Esophagus muscularis mucosa (tissue), 4 donors: Measurements from ENCODE around the gene SREBF1. TPM values are rescaled to one million over a fixed set of nuclear protein-coding genes. Genes with fewer than 3 reads are reported as not detected.
A peak's percentile ranks its signal among the peaks of the same experiment; 100 is the strongest.

Experiments used
- DNase-seq: peaks from one replicate; pipeline ENCODE4 v3.0.0-alpha.2; 2017; ENCODE audit errors: extremely low spot score
- H3K27ac ChIP-seq, 4 donors: fragments of 200-600 bp; sonication (generic); replicated peaks in 1 of 4; 1 replicate in 3 of 4; 2 replicates in 1 of 4; pipeline ENCODE4 v1.5.1; 2016 to 2019; ENCODE audit warnings: mild to moderate bottlenecking in 1 of 4
- H3K27me3 ChIP-seq, 4 donors: fragments of 200-600 bp; sonication (generic); one replicate each; pipeline versions ENCODE4 v1.5.1 to v1.6.0; 2016 to 2019
- H3K36me3 ChIP-seq, 4 donors: fragments of 200-600 bp; sonication (generic); one replicate each; pipeline ENCODE4 v1.5.1; 2016 to 2019
- H3K4me1 ChIP-seq, 4 donors: fragments of 200-600 bp; sonication (generic); one replicate each; pipeline ENCODE4 v1.5.1; 2016 to 2019
- H3K4me3 ChIP-seq, 4 donors: fragments of 200-600 bp; sonication (generic); 1 replicate in 2 of 4; 2 replicates in 2 of 4; pipeline ENCODE4 v1.5.1; 2016 to 2019; ENCODE audit warnings: mild to moderate bottlenecking in 4 of 4, moderate library complexity in 1 of 4
- H3K9me3 ChIP-seq, 4 donors: fragments of 200-600 bp; sonication (generic); 1 replicate in 3 of 4; 2 replicates in 1 of 4; pipeline ENCODE4 v1.5.1; 2016 to 2019
- EP300 ChIP-seq: sonication (generic); formaldehyde crosslinking; IDR thresholded peaks from one replicate; pipeline ENCODE4 v1.6.1; 2017; ENCODE audit warnings: antibody characterized with exemption
- POLR2A ChIP-seq: fragments of 450-650 bp; IDR thresholded peaks from one replicate; pipeline ENCODE4 v1.6.1; 2017; ENCODE audit warnings: antibody characterized with exemption, moderate library complexity, mild to moderate bottlenecking, low read depth
- POLR2AphosphoS5 ChIP-seq, 2 donors: sonication (generic); formaldehyde crosslinking; IDR thresholded peaks; one replicate each; pipeline ENCODE4 v1.6.1; 2017; ENCODE audit warnings: antibody characterized with exemption in 2 of 2
- WGBS: methylation state at CpG from one replicate; pipeline ENCODE4 v1.1.5; 2018; 5-methylcytosine and 5-hydroxymethylcytosine counted together
- intact Hi-C: fragments of 100-400 bp; cut with DNase I; formaldehyde crosslinking; loops from one replicate; pipeline ENCODE4 v1.15.1; 2023
- total RNA-seq, 4 donors: library from RNA; depleted of rRNA; stranded (reverse); fragments of >200 nt; gene quantifications; one replicate each; pipeline versions ENCODE4 v1.1.0 to v1.2.1, GENCODE V29; 2016
- TF ChIP-seq, protein P1 (sequence below), 3 experiments: fragments of 200-600 bp in 2 of 3; fragments of 450-650 bp in 1 of 3; sonication (generic) in 2 of 3; IDR thresholded peaks; one replicate each; pipeline ENCODE4 v1.5.1; 2017 to 2019; ENCODE audit warnings: antibody characterized with exemption in 3 of 3, mild to moderate bottlenecking in 2 of 3, moderate library complexity in 1 of 3

Gene SREBF1
- total RNA-seq, 4 donors from 2014 or later: 28.1 to 62.6 (median 39.7) TPM

DNA sequence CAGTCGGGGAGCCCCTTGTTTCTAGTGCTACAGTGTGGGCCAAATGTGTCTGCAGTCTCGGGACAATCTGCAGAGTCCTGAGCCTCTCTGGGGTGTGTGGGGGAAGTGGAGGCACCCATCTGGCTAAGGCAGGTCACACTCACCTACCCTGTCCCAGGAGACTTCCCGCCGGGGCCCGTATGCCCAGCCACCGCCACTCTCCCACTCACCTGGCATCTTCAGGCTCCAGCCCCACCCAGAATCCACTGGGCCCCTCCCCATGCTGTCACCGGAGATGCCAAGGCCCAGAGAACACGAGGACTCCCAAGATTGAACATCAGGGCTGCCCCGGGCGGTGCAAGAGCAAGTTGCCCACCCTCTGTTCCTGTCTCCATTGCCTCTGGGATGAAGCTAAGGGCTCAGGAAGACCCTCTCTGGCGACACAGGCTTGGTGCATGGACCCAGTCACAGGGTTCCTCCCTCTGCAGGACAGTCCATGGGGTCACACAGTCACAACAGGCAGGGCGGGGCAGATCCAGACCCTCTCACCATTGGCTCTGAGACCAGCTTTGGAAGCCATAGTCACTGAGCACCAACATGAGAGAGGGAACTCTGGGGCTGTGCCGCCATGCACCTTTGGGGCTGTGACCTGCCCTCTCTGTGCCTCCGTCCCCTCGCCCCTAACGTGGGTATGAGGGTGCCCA, 38.1 kb downstream of the SREBF1 start:
- H3K4me1 ChIP-seq: peaks cover 6 to 52% (median 32%) of the 10 kb centered on the region in 4 donors
- no peak for TF ChIP-seq POLR2A
- no peak for TF ChIP-seq POLR2AphosphoS5 (IDR thresholded peaks at IDR 0.05)
- TF ChIP-seq, protein P1, sequence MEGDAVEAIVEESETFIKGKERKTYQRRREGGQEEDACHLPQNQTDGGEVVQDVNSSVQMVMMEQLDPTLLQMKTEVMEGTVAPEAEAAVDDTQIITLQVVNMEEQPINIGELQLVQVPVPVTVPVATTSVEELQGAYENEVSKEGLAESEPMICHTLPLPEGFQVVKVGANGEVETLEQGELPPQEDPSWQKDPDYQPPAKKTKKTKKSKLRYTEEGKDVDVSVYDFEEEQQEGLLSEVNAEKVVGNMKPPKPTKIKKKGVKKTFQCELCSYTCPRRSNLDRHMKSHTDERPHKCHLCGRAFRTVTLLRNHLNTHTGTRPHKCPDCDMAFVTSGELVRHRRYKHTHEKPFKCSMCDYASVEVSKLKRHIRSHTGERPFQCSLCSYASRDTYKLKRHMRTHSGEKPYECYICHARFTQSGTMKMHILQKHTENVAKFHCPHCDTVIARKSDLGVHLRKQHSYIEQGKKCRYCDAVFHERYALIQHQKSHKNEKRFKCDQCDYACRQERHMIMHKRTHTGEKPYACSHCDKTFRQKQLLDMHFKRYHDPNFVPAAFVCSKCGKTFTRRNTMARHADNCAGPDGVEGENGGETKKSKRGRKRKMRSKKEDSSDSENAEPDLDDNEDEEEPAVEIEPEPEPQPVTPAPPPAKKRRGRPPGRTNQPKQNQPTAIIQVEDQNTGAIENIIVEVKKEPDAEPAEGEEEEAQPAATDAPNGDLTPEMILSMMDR (IDR thresholded peaks at IDR 0.05): no peak
- TF ChIP-seq EP300: no peak
- H3K4me3 ChIP-seq: no peak overlapping the region
- peaks cover 7 to 77% (median 65%) of the 10 kb centered on the region in 4 donors for H3K36me3 ChIP-seq
- no peaks in the 10 kb centered on the region for H3K27me3 ChIP-seq
- no peak overlapping the region for H3K27ac ChIP-seq
- DNase-seq: no peak
- WGBS: 96% methylated on average over 4 of the region's 16 CpGs
- no peaks in the 10 kb centered on the region for H3K9me3 ChIP-seq
- intact Hi-C loops: no loop called here

DNA sequence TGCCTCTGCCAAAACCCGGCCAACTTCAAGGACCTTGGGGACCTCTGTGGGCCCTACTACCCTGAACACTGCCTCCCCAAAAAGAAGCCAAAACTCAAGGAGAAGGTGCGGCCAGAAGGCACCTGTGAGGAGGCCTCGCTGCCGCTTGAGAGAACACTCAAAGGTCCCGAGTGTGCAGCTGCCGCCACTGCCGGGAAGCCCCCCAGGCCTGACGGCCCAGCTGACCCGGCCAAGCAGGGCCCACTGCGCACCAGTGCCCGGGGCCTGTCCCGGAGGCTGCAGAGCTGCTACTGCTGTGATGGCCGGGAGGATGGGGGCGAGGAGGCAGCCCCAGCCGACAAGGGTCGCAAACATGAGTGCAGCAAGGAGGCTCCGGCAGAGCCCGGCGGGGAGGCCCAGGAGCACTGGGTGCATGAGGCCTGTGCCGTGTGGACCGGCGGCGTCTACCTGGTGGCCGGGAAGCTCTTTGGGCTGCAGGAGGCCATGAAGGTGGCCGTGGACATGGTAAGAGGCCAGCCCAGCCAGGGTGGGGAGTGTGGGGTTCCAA, 38.7 kb downstream of the SREBF1 start:
- Histone ChIP-seq H3K4me1 (peaks cover 12 to 58% (median 39%) of the 10 kb centered on the region in 4 donors), H3K27me3 (no peaks in the 10 kb centered on the region), H3K4me3 (no peak overlapping the region), H3K9me3 (no peaks in the 10 kb centered on the region), H3K27ac (no peak overlapping the region), H3K36me3 (peaks cover 7 to 76% (median 63%) of the 10 kb centered on the region in 4 donors)
- TF ChIP-seq POLR2A: no peak
- no peak for TF ChIP-seq EP300
- TF ChIP-seq, protein P1 (IDR thresholded peaks at IDR 0.05): no peak
- TF ChIP-seq POLR2AphosphoS5 (IDR thresholded peaks at IDR 0.05): no peak
- WGBS: 94% methylated on average over 14 of the region's 25 CpGs
- intact Hi-C loops: no loop called here
- DNase-seq: no peak

DNA sequence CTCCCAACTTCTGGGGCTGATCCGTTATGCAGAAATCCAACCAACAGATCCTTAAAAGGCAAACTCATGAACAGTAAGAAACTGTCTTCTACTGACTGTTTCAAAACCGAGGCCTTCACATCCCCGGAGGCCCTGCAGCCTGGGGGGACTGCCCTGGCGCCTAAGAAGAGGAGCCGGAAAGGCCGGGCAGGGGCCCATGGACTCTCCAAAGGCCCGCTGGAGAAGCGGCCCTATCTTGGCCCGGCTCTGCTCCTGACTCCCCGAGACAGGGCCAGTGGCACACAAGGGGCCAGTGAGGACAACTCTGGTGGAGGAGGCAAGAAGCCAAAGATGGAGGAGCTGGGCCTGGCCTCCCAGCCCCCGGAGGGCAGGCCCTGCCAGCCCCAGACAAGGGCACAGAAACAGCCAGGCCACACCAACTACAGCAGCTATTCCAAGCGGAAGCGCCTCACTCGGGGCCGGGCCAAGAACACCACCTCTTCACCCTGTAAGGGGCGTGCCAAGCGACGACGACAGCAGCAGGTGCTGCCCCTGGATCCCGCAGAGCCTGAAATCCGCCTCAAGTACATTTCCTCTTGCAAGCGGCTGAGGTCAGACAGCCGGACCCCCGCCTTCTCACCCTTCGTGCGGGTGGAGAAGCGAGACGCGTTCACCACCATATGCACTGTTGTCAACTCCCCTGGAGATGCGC, 39.5 kb downstream of the SREBF1 start:
- Histone ChIP-seq H3K4me1 (peaks cover 20 to 66% (median 47%) of the 10 kb centered on the region in 4 donors), H3K4me3 (no peak overlapping the region), H3K27ac (peak overlapping the region in 2 of 4 donors; percentile 42 to 47), H3K9me3 (no peaks in the 10 kb centered on the region), H3K27me3 (no peaks in the 10 kb centered on the region), H3K36me3 (peaks cover 7 to 76% (median 62%) of the 10 kb centered on the region in 4 donors)
- intact Hi-C loops: no loop called here
- no peak for DNase-seq
- TF ChIP-seq POLR2AphosphoS5 (IDR thresholded peaks at IDR 0.05) (no peak), EP300 (no peak), POLR2A (no peak)
- TF ChIP-seq, protein P1 (IDR thresholded peaks at IDR 0.05): no peak
- 91% methylated on average over 21 of the region's 30 CpGs for WGBS

DNA sequence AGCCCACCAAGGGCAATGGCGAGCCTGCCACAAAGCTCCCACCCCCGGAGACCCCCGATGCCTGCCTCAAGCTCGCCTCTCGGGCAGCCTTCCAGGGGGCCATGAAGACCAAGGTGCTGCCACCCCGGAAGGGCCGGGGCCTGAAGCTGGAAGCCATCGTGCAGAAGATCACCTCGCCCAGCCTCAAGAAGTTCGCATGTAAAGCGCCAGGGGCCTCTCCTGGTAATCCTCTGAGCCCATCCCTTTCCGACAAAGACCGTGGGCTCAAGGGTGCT, 40.1 kb downstream of the SREBF1 start:
- Histone ChIP-seq H3K4me3 (no peak overlapping the region), H3K4me1 (peaks cover 26 to 71% (median 52%) of the 10 kb centered on the region in 4 donors), H3K27me3 (no peaks in the 10 kb centered on the region), H3K9me3 (no peaks in the 10 kb centered on the region), H3K27ac (peak overlapping the region in 1 of 4 donors; percentile 47), H3K36me3 (peaks cover 7 to 72% (median 59%) of the 10 kb centered on the region in 4 donors)
- WGBS: 100% methylated on average over 7 of the region's 13 CpGs
- intact Hi-C loops: no loop called here
- no peak for DNase-seq
- TF ChIP-seq, protein P1 (IDR thresholded peaks at IDR 0.05): no peak
